Epithelial cell of esophagus (primary cell): Measurements from ENCODE around the gene PYGM.

Experiments
- DNase-seq: peaks from one replicate; pipeline ENCODE4 v3.0.0; 2010; ENCODE audit warnings: low read depth
- H3K4me3 ChIP-seq: 2 replicates; pipeline ENCODE4 v1.5.1; 2011; ENCODE audit warnings: mild to moderate bottlenecking, low read length, control low read depth
- TF ChIP-seq, protein P1 (sequence below): IDR thresholded peaks from 2 replicates; pipeline ENCODE4 v1.5.1; 2011; ENCODE audit warnings: low read depth, mild to moderate bottlenecking, low read length, control low read depth, inconsistent platforms; ENCODE audit not compliant: insufficient read depth; ENCODE audit errors: missing control alignments

PYGM gene

GRCh38 chr11:64719406-64719805 lies 40.4 kb downstream of the PYGM start:
- TF ChIP-seq, protein P1, sequence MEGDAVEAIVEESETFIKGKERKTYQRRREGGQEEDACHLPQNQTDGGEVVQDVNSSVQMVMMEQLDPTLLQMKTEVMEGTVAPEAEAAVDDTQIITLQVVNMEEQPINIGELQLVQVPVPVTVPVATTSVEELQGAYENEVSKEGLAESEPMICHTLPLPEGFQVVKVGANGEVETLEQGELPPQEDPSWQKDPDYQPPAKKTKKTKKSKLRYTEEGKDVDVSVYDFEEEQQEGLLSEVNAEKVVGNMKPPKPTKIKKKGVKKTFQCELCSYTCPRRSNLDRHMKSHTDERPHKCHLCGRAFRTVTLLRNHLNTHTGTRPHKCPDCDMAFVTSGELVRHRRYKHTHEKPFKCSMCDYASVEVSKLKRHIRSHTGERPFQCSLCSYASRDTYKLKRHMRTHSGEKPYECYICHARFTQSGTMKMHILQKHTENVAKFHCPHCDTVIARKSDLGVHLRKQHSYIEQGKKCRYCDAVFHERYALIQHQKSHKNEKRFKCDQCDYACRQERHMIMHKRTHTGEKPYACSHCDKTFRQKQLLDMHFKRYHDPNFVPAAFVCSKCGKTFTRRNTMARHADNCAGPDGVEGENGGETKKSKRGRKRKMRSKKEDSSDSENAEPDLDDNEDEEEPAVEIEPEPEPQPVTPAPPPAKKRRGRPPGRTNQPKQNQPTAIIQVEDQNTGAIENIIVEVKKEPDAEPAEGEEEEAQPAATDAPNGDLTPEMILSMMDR, result no peak
- no peak for DNase-seq
- H3K4me3 ChIP-seq, result no peak overlapping the region

GRCh38 chr11:64718780-64719124 lies 41.0 kb downstream of the PYGM start:
- no peak for DNase-seq
- TF ChIP-seq, protein P1, result no peak
- no peak overlapping the region for H3K4me3 ChIP-seq

DNA sequence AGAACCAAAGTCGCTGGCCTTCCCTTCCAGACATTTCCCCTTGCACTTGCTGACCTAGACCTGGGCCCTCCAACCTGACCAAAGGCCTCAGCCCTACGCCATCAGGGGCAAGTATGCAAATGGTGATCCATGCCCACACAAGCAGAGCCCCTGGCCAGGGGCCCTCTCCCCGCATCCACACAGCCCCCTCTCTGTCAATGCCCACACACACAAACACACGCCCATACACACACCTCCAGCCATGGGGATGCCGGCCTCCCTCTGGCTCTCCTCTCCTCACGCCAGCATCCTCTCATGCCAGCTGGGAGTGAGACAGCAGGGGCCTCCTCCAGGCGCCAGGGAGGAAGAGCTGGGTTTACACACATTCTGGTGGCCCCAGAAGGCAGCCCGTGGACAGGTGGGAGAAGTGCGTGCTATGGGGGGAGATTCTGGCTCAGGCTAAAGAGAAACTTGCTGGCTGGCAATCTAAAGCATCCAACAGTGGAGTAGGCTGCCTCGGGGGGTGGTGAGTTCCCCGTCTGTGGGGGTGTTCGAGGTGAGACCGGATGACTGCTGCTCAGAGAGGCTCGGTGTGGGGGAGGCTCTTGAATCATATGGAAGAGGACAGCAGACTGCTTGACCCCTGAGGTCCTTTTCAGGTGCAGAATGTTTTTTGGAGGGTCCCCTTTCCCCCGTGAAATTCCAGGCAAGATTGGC lies 41.5 kb downstream of the PYGM start:
- no peak for DNase-seq
- TF ChIP-seq, protein P1, result no peak

DNA sequence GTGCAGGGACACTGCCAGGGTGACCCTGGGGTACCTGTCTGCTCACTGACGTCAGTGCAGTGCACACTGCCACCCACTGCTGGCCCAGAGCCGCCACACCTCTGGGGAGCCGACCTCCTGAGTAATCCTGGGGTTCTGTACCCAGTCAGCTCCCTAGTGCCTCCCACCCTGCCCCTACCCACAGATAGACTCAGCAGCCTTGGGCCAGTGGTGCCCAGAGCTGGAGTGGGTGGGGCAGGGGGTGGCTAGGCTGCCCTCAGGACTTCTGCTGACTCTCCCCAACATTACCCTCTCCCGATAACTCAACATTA lies 42.6 kb downstream of the PYGM start:
- TF ChIP-seq, protein P1, result no peak
- no peak for DNase-seq
- H3K4me3 ChIP-seq, result no peak overlapping the region

More for the DNA sequence above, 41.5 kb downstream of the PYGM start:
- no peak overlapping the region for H3K4me3 ChIP-seq

DNA sequence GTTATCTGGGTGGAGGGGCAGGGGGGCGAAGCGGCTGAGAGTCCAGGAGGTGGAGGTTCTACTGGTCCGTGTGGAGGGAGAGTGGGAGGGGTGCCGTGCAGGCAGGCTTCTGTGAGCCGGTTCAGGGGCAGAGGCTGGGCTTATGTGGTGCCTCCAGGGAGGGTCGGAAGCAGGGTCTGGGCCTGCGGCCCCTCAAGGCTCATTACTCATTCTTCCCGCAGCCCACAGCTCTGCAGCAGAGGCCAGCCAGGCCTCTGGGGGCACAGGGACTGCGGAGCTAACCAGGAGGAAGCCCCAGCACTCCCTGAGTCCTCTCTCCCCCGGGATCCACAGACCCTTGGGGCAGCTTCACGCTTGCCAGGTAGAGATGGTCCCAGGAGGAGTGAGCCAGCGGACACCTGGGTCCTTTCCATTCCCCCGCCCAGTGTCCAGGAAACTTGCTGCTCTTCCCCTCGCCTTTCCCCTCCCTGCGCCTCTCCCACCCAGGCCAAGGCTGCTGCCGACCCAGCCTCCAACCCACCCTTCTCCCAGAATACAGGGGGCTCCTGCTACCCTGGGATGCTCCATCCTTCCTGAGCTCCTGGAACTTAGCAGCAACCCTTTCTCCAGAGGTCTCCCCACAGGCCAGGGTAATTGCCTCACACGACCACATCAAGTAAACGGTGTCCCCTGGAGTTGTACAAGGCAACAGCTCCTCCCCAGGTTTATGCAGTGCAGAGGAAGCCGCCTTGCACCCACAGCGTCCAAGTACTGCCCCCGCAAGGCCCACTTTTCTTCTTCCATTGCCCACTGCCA lies 43.1 kb downstream of the PYGM start:
- TF ChIP-seq, protein P1, result no peak
- no peak for DNase-seq
- H3K4me3 ChIP-seq, result no peak overlapping the region

DNA sequence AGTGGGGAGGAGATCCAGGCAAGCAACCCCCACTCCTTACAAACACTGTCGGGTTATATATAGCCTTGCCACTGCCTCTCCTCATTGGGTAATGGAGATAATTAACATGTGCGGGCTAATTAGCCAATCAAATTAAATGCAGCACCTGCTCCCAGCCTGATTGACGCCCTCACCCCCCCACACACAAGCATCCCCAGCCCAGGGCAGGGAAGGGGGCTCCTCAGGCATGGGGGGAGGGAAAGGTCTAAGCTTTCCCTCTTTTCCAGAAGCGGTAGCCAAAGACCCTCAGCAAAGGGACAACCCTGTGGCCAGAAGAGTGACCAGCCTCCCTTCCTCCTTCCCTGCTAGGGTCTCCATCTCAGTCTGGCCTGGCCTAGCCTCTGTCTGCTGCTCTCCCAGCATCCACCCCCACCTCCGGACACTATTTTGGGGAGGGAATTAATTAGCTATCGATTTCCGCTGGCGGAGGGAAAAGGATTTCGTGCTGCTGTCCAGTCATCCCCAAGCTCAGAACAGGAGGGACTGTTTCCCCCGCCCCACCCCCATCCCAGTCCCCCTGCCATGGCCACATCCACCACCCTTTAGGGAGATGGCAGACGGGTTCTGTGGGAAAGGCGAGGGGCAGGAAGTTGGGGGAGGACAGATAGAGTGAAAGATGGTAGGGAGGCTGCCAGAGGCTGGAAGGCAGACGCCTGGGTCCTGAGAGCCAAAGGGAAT lies 43.9 kb downstream of the PYGM start:
- H3K4me3 ChIP-seq, result no peak overlapping the region
- DNase-seq, result no peak
- TF ChIP-seq, protein P1, result no peak
